Myocyte (in vitro differentiated cells): ENCODE measurements around the gene IL1RL1. TPM values are rescaled to one million over a fixed set of nuclear protein-coding genes. Genes with fewer than 3 reads are reported as not detected.

Experiments
- DNase-seq: peaks from one replicate; pipeline ENCODE4 v3.0.0-alpha.2; 2012; ENCODE audit warnings: low read depth
- total RNA-seq: library from RNA; depleted of rRNA; stranded (reverse); fragments of >200 nt; gene quantifications from 2 replicates; pipeline ENCODE4 v1.2.3, GENCODE V29; 2014

The IL1RL1 gene
- total RNA-seq, 1 donor from 2014 or later: not detected

- DNase-seq: no peak
These were observed 55.2 kb downstream of the IL1RL1 start for GRCh38 chr2:102366406-102367112.

DNA sequence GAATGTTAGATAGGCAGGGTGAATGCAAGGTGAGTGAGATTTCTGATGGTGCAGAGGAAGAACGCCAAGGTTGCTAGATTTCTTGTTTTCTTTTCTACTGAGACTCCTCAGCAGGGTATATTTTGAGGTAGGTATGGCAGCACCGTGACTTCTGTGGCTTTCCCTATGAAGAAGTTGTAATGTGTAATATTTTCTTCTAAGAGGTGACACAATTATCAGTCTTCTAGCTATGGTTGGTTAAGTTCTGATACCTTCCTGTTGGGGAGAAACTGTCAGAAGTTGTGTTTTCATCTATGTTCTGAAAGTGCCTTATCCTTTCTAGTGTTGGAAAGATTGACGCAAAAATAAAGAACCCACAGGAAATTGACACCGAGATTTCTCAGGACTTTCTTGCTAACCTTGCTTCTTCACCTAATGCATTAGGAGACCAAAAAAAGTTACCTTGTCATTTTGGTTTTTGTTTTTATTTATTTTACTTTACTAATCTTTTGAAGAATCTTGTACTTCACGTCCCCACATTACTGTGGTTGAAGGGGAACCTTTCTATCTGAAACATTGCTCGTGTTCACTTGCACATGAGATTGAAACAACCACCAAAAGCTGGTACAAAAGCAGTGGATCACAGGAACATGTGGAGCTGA is 56.1 kb downstream of the IL1RL1 start:
- DNase-seq: no peak

DNA sequence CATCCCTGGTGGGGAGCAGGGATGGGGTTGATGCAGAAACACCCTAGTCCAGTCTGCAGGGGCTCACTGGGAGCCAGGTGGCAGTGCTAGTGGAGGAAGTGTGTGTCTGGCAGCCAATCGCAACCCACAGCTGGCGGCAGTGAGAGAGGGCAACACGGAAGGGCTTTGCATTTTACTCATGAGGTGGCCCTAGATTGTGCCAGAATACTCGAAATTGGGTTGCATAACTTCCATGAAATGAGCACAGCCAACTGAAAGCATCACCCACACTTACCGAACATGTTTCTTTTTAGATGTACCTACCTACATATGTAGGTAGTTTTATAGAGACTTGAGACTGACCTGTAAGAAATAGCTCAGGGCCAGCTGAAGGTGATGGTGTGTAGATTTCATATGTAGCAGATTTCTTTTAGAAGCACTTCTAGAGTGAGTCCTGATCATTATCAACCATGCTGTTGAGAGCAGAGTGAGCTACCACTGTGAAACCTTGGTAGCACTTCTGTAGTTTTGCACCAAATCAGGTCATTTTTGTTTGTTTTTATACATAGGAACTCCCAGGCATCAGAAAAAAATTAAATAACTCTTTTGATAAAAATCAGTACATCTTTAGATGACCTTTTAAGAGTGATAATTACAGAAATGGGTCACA is 57.2 kb downstream of the IL1RL1 start:
- no peak for DNase-seq

DNA sequence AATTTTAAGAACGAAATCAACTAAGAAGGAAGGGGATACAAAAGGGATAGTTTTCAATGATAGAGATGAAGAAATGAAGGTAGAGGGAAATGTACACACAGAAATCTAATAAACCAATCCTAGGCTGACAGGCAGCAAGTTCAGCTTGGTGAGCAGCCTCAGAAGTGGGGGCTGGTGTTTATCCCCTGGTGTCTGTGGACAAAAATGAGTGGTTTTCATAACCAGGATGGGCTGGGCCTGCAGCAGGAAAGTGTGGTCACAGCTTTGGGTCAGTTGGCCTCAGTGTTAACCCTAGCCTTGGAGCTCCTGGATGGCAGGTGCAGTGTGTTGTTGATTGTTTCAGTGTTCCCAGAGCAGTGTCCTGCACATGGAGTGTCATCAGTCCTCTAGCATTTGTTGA is 58.5 kb downstream of the IL1RL1 start:
- DNase-seq: peak; percentile 15

DNA sequence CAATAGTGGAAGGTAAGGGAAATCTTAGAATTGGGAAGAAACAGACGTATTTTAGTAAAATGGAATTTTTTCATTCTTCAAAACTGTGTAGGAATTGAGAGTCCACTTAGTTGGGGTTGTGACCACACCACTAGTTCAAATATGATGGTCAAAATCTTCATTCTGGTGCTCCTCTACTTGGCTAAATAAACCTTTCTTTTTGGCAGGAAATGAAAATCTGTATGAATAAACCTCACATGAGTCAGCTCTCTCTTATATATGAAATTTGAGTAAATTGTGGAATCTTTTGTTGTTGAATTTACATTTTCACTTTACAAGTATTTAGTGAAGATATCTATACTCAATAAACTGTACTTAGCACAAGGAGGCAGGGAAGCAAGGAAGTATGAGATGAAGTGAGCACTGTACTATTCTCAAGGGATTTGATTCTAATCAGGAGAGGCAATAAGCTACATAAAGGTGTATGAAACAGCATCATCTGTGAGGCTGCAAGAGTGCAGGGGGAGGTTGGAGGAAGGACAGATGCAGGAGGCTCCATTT is 64.8 kb downstream of the IL1RL1 start:
- no peak for DNase-seq

GRCh38 chr2:102383722-102384121 is 72.4 kb downstream of the IL1RL1 start:
- no peak for DNase-seq

- peak; percentile 33 for DNase-seq
These were observed 74.2 kb downstream of the IL1RL1 start for GRCh38 chr2:102385522-102385921.

DNA sequence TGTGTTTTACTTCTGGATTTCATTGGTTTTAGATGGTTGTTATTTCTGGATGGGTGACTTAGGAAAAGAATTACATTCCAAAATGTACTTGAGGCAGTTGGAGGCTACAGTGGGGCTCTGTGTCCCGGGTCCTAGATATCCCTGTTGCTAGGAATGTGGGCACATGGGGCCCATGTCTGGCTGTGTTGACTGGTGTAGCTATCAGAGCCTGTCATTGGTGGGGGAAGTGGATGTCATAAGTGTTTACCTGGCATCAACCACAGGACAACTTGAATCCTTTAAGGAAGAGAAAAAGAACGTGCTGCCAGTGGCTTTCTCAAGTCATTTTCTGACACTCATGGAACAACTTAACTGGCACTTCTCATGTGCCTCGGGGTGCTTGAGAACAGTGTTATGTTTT is 74.6 kb downstream of the IL1RL1 start:
- no peak for DNase-seq

GRCh38 chr2:102386867-102387541 is 75.6 kb downstream of the IL1RL1 start:
- no peak for DNase-seq

- no peak for DNase-seq
These were observed 76.6 kb downstream of the IL1RL1 start for GRCh38 chr2:102387763-102388546.

DNA sequence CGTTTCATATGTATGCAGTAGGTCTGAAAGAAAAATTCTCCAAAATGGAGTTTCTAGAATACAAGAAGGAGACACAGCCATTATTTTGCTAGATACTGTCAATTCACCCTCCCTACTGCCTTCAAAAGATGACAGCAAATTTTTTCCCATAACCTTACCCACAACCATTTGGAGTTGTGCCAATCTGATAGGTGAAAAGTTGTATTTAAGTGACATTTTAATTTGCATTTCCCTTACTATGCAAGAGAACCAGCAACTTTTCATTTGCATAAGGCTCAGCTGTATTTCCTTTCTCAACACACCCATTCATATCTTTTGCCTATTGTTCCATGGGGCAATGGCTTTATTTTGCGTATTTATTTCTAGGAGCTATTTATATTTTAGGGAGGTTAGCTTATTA is 80.2 kb downstream of the IL1RL1 start:
- DNase-seq: no peak

DNA sequence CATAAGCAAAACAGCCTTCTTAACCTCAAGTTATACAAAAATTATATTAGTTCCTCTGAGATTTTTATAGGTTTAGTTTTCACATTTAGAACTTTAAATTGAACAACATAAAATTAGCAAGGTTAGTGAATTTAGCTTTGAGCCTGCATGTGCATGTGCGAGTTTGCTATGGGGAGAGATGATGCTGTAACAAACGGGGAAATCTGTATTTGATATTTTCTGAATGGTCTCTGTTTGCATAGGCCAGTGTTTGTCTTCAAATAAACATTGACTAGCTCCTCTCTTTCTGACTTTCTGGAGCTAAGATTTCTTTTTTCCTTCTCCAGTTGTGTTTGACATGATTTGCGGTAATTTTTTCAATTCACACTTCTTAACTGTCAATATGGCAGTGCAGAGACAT is 80.7 kb downstream of the IL1RL1 start:
- DNase-seq: no peak

DNA sequence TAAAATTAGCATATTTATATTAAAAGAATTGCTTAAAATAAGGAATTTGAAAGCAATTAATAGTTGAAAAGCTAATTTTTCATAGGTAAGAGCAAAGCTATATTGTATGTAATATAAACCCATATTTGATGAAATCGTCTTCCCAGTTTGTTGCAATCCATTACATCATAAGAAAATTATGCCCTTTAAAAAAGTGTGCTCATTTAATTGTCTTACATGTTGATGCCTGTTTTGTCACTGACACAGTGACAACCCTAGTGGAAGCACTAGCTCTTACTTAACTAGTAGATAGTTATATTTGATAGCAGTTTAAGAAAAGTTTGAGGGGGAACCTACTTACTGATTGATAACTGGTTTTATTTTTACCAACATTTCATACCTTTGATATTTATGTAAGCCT is 81.6 kb downstream of the IL1RL1 start:
- DNase-seq: no peak

- DNase-seq: no peak
These were observed 84.6 kb downstream of the IL1RL1 start for GRCh38 chr2:102396012-102396411.

DNA sequence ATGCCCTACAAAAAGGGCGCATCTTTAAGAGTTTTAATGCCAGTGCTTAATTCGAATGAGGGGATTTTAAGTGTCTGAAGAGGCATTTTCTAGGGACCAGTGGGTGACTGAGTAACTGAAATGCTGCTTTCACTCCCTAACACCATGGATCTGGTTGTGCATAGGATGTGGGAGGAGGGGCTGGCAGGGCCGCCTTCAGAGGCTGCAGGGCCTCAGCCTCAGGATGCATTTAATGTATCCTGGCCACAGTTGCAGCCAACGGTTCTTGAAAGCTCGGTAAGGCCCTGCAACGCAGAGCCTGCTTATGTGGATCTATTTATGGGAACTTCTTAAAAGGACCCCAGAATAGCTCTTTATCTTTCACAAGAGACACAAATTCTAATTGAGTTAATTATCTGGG is 85.8 kb downstream of the IL1RL1 start:
- no peak for DNase-seq

GRCh38 chr2:102399499-102400141 is 88.3 kb downstream of the IL1RL1 start:
- no peak for DNase-seq

GRCh38 chr2:102401456-102401855 is 90.1 kb downstream of the IL1RL1 start:
- no peak for DNase-seq
